Esophagus squamous epithelium (tissue), 5 donors: Measurements from ENCODE around the gene ERC1. TPM values are rescaled to one million over a fixed set of nuclear protein-coding genes. Genes with fewer than 3 reads are reported as not detected.

Experiments used
- DNase-seq: peaks from one replicate; lab custom pipeline; 2025; lab: John Stamatoyannopoulos, UW
- H3K27ac ChIP-seq, 4 donors: fragments of 200-600 bp; sonication (generic); one replicate each; pipeline ENCODE4 v1.5.1; 2016 to 2019; ENCODE audit warnings: mild to moderate bottlenecking in 1 of 4
- H3K27me3 ChIP-seq, 4 donors: fragments of 200-600 bp; sonication (generic); 1 replicate in 3 of 4; 2 replicates in 1 of 4; pipeline versions ENCODE4 v1.5.1 to v1.6.0; 2017 to 2021; ENCODE audit warnings: antibody characterized with exemption in 1 of 4
- H3K36me3 ChIP-seq, 3 donors: fragments of 200-600 bp; sonication (generic); one replicate each; pipeline ENCODE4 v1.5.1; 2016 to 2019
- H3K4me1 ChIP-seq, 3 donors: fragments of 200-600 bp; sonication (generic); one replicate each; pipeline ENCODE4 v1.5.1; 2017 to 2019
- H3K4me3 ChIP-seq, 4 donors: fragments of 200-600 bp; sonication (generic); 1 replicate in 3 of 4; 2 replicates in 1 of 4; pipeline ENCODE4 v1.5.1; 2016 to 2019; ENCODE audit warnings: mild to moderate bottlenecking in 2 of 4, moderate library complexity in 1 of 4
- H3K9me3 ChIP-seq, 3 donors: fragments of 200-600 bp; sonication (generic); one replicate each; pipeline ENCODE4 v1.5.1; 2016 to 2019
- POLR2A ChIP-seq, 4 donors: fragments of 450-650 bp; IDR thresholded peaks; one replicate each; pipeline ENCODE4 v1.6.1; 2017; ENCODE audit warnings: antibody characterized with exemption in 4 of 4, mild to moderate bottlenecking in 4 of 4, moderate library complexity in 3 of 4
- WGBS, 2 donors: methylation state at CpG; one replicate each; pipeline ENCODE4 v1.1.5; 2018; 5-methylcytosine and 5-hydroxymethylcytosine counted together
- intact Hi-C: fragments of 100-400 bp; cut with DNase I; formaldehyde crosslinking; loops from one replicate; pipeline ENCODE4 v1.15.0; 2022
- total RNA-seq, 4 donors: library from RNA; depleted of rRNA; stranded (reverse); fragments of >200 nt; gene quantifications; one replicate each; pipeline ENCODE4 v1.1.0, GENCODE V29; 2016
- TF ChIP-seq, protein P1 (sequence below), 6 experiments: fragments of 450-650 bp in 4 of 6; fragments of 200-600 bp in 2 of 6; sonication (generic) in 2 of 6; IDR thresholded peaks; one replicate each; pipeline ENCODE4 v1.5.1; 2016 to 2019; ENCODE audit warnings: antibody characterized with exemption in 6 of 6, mild to moderate bottlenecking in 4 of 6, moderate library complexity in 4 of 6
- donor health status: DM: yes; HTN: yes; CAD: no.

ERC1 gene
- total RNA-seq, 4 donors from 2014 or later, result 19.0 to 50.7 (median 37.5) TPM

DNA sequence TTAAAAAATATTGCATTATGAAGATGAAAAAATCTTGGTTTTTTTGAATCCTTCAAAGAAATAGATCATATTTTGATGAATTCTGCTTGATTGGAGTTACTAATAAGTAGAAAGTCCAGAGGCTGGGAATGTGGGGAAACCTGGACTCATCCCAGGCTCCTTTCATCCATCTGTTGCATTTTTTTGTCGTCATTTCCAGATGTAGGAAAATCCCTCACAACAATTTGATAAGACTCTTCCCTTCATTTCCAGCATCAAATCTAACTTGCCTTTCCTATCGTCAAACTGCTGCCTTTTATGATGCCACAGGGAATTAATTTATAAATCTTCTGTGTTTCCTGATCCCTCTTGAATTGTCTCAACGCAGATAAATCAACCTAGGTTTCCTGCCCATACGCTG, 391.8 kb downstream of the ERC1 start:
- 81 to 83% methylated on average over 4 of the region's 4 CpGs for WGBS, 2 donors

DNA sequence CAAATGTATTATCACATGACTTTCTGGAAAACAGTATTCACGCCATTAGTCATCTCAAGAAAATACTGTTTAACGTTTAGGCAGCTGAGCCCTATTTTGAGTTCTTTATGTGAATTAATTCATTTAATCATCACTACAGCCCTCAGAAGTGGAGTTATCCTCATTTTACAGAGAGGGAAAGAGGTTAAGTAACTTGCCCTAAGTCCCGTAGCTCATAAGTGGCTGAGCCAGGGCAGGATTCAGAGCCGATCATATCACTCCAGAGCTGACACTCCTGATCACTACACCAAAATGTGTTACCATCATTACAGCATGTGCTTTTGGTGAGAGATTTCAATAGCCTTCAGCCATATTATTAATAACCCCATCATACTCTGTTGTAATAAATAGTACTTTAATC, 392.7 kb downstream of the ERC1 start:
- Histone ChIP-seq H3K9me3 (no peaks in the 10 kb centered on the region), H3K27ac (no peak overlapping the region), H3K4me3 (no peak overlapping the region), H3K4me1 (no peaks in the 10 kb centered on the region), H3K27me3 (no peaks in the 10 kb centered on the region), H3K36me3 (peaks cover 0 to 31% (median 0%) of the 10 kb centered on the region in 3 donors)
- intact Hi-C loops, result no loop called here
- DNase-seq, result no peak
- TF ChIP-seq, protein P1, sequence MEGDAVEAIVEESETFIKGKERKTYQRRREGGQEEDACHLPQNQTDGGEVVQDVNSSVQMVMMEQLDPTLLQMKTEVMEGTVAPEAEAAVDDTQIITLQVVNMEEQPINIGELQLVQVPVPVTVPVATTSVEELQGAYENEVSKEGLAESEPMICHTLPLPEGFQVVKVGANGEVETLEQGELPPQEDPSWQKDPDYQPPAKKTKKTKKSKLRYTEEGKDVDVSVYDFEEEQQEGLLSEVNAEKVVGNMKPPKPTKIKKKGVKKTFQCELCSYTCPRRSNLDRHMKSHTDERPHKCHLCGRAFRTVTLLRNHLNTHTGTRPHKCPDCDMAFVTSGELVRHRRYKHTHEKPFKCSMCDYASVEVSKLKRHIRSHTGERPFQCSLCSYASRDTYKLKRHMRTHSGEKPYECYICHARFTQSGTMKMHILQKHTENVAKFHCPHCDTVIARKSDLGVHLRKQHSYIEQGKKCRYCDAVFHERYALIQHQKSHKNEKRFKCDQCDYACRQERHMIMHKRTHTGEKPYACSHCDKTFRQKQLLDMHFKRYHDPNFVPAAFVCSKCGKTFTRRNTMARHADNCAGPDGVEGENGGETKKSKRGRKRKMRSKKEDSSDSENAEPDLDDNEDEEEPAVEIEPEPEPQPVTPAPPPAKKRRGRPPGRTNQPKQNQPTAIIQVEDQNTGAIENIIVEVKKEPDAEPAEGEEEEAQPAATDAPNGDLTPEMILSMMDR (IDR thresholded peaks at IDR 0.05), result no peak
- no peak for TF ChIP-seq POLR2A (IDR thresholded peaks at IDR 0.05)
- WGBS, 2 donors, result 86 to 89% methylated on average over 4 of the region's 4 CpGs

More for the DNA sequence above, 391.8 kb downstream of the ERC1 start:
- Histone ChIP-seq H3K4me3 (no peak overlapping the region), H3K4me1 (no peaks in the 10 kb centered on the region), H3K36me3 (peaks cover 0 to 25% (median 0%) of the 10 kb centered on the region in 3 donors), H3K27me3 (no peaks in the 10 kb centered on the region), H3K9me3 (no peaks in the 10 kb centered on the region), H3K27ac (no peak overlapping the region)
- intact Hi-C loops, result no loop called here
- no peak for DNase-seq
- TF ChIP-seq, protein P1 (IDR thresholded peaks at IDR 0.05), result no peak
- no peak for TF ChIP-seq POLR2A (IDR thresholded peaks at IDR 0.05)

DNA sequence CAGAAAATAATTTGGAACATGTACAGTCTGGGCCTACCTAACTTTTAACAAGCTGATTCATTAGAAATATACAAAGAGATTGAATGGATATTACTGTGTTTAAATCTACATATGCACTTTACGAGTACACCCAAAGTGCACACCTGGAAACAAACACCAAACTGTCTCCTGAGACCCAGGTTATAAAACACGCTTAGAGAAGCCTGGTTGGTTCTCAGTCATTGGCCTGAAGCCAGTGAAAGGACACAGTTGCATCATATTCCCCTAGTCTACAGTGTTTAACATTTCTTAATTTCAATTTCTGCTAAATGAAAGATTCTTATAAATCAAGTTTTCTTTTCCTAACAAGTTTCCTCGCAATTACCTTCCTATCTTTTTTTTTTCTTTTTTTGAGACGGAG, 393.9 kb downstream of the ERC1 start:
- no peaks in the 10 kb centered on the region for H3K9me3 ChIP-seq
- H3K27ac ChIP-seq, result no peak overlapping the region
- WGBS, 2 donors, result 90 to 96% methylated on average over 4 of the region's 4 CpGs
- TF ChIP-seq, protein P1 (IDR thresholded peaks at IDR 0.05), result no peak
- TF ChIP-seq POLR2A (IDR thresholded peaks at IDR 0.05), result no peak
- DNase-seq, result no peak
- H3K36me3 ChIP-seq, result peaks cover 0 to 32% (median 0%) of the 10 kb centered on the region in 3 donors
- intact Hi-C loops, result no loop called here
- no peaks in the 10 kb centered on the region for H3K27me3 ChIP-seq
- no peaks in the 10 kb centered on the region for H3K4me1 ChIP-seq
- H3K4me3 ChIP-seq, result no peak overlapping the region

DNA sequence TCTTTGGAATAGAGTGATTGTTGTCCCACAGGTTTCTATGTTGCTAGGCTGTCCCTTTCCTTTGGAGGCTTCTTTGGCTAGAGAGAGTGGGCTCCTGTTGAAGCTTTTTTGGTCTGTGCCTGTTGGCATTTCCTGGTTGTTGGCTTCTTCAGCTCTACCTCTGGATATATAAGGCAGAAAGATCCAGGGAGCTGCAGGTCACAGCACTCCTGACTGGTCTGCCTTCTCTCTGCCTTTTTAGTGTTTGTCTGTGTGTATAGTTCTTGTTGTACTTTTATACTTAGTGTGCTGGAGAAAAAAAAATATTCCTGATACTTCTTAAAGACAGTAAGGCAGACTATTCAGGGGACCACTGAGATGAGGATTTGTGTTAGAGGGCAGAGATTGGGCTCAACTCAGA, 400.7 kb downstream of the ERC1 start:
- Histone ChIP-seq H3K27ac (no peak overlapping the region), H3K4me1 (no peaks in the 10 kb centered on the region), H3K4me3 (no peak overlapping the region), H3K27me3 (no peaks in the 10 kb centered on the region), H3K9me3 (no peaks in the 10 kb centered on the region), H3K36me3 (peaks cover 0 to 38% (median 0%) of the 10 kb centered on the region in 3 donors)
- no peak for TF ChIP-seq POLR2A (IDR thresholded peaks at IDR 0.05)
- TF ChIP-seq, protein P1 (IDR thresholded peaks at IDR 0.05), result no peak
- no peak for DNase-seq
- intact Hi-C loops, result no loop called here

GRCh38 chr12:1395421-1395955, 404.5 kb downstream of the ERC1 start:
- Histone ChIP-seq H3K4me3 (no peak overlapping the region), H3K4me1 (no peaks in the 10 kb centered on the region), H3K27ac (no peak overlapping the region), H3K36me3 (peaks cover 0 to 15% (median 0%) of the 10 kb centered on the region in 3 donors), H3K27me3 (no peaks in the 10 kb centered on the region), H3K9me3 (no peaks in the 10 kb centered on the region)
- intact Hi-C loops, result no loop called here
- 85 to 90% methylated on average over 4 of the region's 4 CpGs for WGBS, 2 donors
- no peak for DNase-seq
- TF ChIP-seq, protein P1 (IDR thresholded peaks at IDR 0.05), result no peak
- TF ChIP-seq POLR2A (IDR thresholded peaks at IDR 0.05), result no peak
